Astrocyte (in vitro differentiated cells and primary cell): ENCODE results near the gene SLC26A9. TPM values are rescaled to one million over a fixed set of nuclear protein-coding genes. Genes with fewer than 3 reads are reported as not detected.

Experiments used
- DNase-seq: peaks from one replicate; pipeline ENCODE4 v3.0.0-alpha.2; 2010; ENCODE audit warnings: low read depth
- FAIRE-seq: peaks from 2 replicates; lab custom pipeline; 2011; peaks lifted over from hg19 to GRCh38; lab: Jason Lieb, UNC
- H2AFZ ChIP-seq: 2 replicates; pipeline ENCODE4 v1.6.0; 2012; ENCODE audit warnings: low read depth, low read length, inconsistent platforms
- H3K27ac ChIP-seq: 2 replicates; pipeline ENCODE4 v1.5.1; 2011; ENCODE audit warnings: low read depth, low read length, inconsistent platforms
- H3K27me3 ChIP-seq: 2 replicates; pipeline ENCODE4 v1.6.0; 2011; ENCODE audit warnings: low read length, inconsistent platforms; ENCODE audit not compliant: insufficient read depth
- H3K36me3 ChIP-seq: 2 replicates; pipeline ENCODE4 v1.5.1; 2011; ENCODE audit warnings: low read length, inconsistent platforms; ENCODE audit not compliant: insufficient read depth
- H3K4me1 ChIP-seq: 2 replicates; pipeline ENCODE4 v1.5.1; 2011; ENCODE audit warnings: low read length, inconsistent platforms; ENCODE audit not compliant: insufficient read depth
- H3K4me2 ChIP-seq: 2 replicates; pipeline ENCODE4 v1.6.0; 2012; ENCODE audit warnings: low read length, inconsistent platforms
- H3K4me3 ChIP-seq: 2 replicates; pipeline ENCODE4 v1.5.1; 2011; ENCODE audit warnings: low read depth, mild to moderate bottlenecking, low read length, inconsistent platforms; ENCODE audit not compliant: insufficient read depth
- H3K79me2 ChIP-seq: 2 replicates; pipeline ENCODE4 v1.6.0; 2012; ENCODE audit warnings: mild to moderate bottlenecking, low read length, inconsistent platforms; ENCODE audit not compliant: insufficient read depth
- H3K9ac ChIP-seq: 2 replicates; pipeline ENCODE4 v1.6.0; 2012; ENCODE audit warnings: mild to moderate bottlenecking, low read length, inconsistent platforms
- H3K9me3 ChIP-seq: 2 replicates; pipeline ENCODE4 v1.5.1; 2012; ENCODE audit warnings: low read depth, mild to moderate bottlenecking, low read length, inconsistent platforms; ENCODE audit not compliant: insufficient read depth
- H4K20me1 ChIP-seq: 2 replicates; pipeline ENCODE4 v1.6.0; 2012; ENCODE audit warnings: low read length, inconsistent platforms; ENCODE audit not compliant: insufficient read depth
- H3K27ac Mint-ChIP-seq: one replicate; pipeline ENCODE4 v1.8.0; 2021; ENCODE audit warnings: mild to moderate bottlenecking, mixed read lengths; ENCODE audit not compliant: unreplicated experiment
- H3K27me3 Mint-ChIP-seq: one replicate; pipeline ENCODE4 v1.8.0; 2021; ENCODE audit warnings: low read depth, mixed read lengths; ENCODE audit not compliant: unreplicated experiment
- H3K36me3 Mint-ChIP-seq: one replicate; pipeline ENCODE4 v1.8.0; 2021; ENCODE audit warnings: low read depth, mixed read lengths; ENCODE audit not compliant: unreplicated experiment
- H3K4me1 Mint-ChIP-seq: one replicate; pipeline ENCODE4 v1.8.0; 2021; ENCODE audit warnings: low read depth, mixed read lengths; ENCODE audit not compliant: unreplicated experiment
- H3K4me3 Mint-ChIP-seq: one replicate; pipeline ENCODE4 v1.8.0; 2021; ENCODE audit warnings: mild to moderate bottlenecking, moderate library complexity, mixed read lengths; ENCODE audit not compliant: unreplicated experiment
- H3K9me3 Mint-ChIP-seq: one replicate; pipeline ENCODE4 v1.8.0; 2021; ENCODE audit warnings: mild to moderate bottlenecking, mixed read lengths; ENCODE audit not compliant: unreplicated experiment
- EZH2 ChIP-seq: IDR thresholded peaks from 2 replicates; pipeline ENCODE4 v1.6.1; 2012; ENCODE audit warnings: mild to moderate bottlenecking, low read length, inconsistent platforms; ENCODE audit not compliant: insufficient read depth
- total RNA-seq: library from RNA; stranded (reverse); gene quantifications from 2 replicates; pipeline ENCODE4 v1.2.1, GENCODE V29; 2021
- TF ChIP-seq, protein P1 (sequence below): IDR thresholded peaks from 2 replicates; pipeline ENCODE4 v1.5.1; 2011; ENCODE audit warnings: low read depth, mild to moderate bottlenecking, inconsistent platforms, low read length, moderate library complexity; ENCODE audit not compliant: insufficient read depth

The SLC26A9 gene
- total RNA-seq, 1 donor from 2014 or later, result not detected

DNA sequence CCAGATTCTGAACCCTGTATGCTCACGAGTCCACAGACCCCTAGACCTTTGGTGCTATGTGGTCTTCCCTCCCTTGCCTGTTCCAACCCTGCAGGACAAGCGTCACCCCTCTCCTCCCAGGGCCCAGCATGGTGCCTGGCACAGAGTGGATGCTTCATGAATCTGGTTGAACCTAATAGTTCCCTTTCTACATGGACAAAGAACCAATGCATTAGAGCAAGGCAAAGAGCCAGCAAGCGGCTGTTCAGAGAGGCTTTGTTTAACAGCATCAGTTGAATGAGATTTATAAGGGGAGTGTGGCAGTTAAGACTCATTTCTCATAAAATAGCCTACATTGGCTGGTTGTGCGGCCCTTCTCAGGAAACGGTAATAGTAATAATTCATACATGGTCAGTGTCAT lies 14.9 kb downstream of the SLC26A9 start:
- DNase-seq (no peak), FAIRE-seq (no peak)
- Histone ChIP-seq H4K20me1 (no peaks in the 10 kb centered on the region), H3K27me3 (peaks cover 4% of the 10 kb centered on the region), H3K79me2 (no peaks in the 10 kb centered on the region), H3K36me3 (no peaks in the 10 kb centered on the region), H2AFZ (no peak overlapping the region), H3K9ac (no peak overlapping the region), H3K27ac (no peak overlapping the region), H3K4me3 (no peak overlapping the region), H3K4me1 (peaks cover 16% of the 10 kb centered on the region), H3K4me2 (no peak overlapping the region), H3K9me3 (no peaks in the 10 kb centered on the region)
- peaks cover 1% of the 10 kb centered on the region for H3K9me3 Mint-ChIP-seq
- H3K4me3 Mint-ChIP-seq, result no peak overlapping the region
- peaks cover 22% of the 10 kb centered on the region for H3K27me3 Mint-ChIP-seq
- H3K4me1 Mint-ChIP-seq, result peaks cover 3% of the 10 kb centered on the region
- H3K27ac Mint-ChIP-seq, result no peak overlapping the region
- no peak for TF ChIP-seq EZH2
- TF ChIP-seq, protein P1, sequence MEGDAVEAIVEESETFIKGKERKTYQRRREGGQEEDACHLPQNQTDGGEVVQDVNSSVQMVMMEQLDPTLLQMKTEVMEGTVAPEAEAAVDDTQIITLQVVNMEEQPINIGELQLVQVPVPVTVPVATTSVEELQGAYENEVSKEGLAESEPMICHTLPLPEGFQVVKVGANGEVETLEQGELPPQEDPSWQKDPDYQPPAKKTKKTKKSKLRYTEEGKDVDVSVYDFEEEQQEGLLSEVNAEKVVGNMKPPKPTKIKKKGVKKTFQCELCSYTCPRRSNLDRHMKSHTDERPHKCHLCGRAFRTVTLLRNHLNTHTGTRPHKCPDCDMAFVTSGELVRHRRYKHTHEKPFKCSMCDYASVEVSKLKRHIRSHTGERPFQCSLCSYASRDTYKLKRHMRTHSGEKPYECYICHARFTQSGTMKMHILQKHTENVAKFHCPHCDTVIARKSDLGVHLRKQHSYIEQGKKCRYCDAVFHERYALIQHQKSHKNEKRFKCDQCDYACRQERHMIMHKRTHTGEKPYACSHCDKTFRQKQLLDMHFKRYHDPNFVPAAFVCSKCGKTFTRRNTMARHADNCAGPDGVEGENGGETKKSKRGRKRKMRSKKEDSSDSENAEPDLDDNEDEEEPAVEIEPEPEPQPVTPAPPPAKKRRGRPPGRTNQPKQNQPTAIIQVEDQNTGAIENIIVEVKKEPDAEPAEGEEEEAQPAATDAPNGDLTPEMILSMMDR, result no peak
- peaks cover 1% of the 10 kb centered on the region for H3K36me3 Mint-ChIP-seq

DNA sequence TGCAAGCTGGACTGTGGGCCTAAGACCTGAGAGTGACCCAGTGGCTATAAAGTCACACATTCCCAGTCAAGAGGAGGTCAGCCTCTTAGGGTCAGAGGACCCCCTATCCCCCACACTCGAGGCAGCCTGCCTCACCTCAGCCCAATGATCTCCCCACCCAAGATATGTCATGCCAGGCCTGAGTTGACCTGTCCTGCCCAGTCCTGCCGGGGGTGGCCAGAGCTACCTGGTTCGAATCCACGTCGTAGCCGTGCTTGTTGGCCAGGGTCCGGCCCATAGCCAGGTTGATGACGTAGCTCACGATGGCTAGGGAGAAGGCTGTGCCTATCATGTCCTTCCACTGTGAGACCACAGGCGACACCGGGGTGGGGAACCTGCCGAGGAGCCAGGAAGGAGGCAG lies 15.6 kb downstream of the SLC26A9 start:
- no peak overlapping the region for H3K9ac ChIP-seq
- peaks cover 1% of the 10 kb centered on the region for H3K9me3 Mint-ChIP-seq
- no peaks in the 10 kb centered on the region for H4K20me1 ChIP-seq
- DNase-seq, result no peak
- H3K27me3 Mint-ChIP-seq, result peaks cover 22% of the 10 kb centered on the region
- H3K79me2 ChIP-seq, result no peaks in the 10 kb centered on the region
- no peak overlapping the region for H3K4me3 ChIP-seq
- no peaks in the 10 kb centered on the region for H3K9me3 ChIP-seq
- no peak overlapping the region for H3K27ac Mint-ChIP-seq
- peaks cover 4% of the 10 kb centered on the region for H3K27me3 ChIP-seq
- no peak for TF ChIP-seq EZH2
- TF ChIP-seq, protein P1, result no peak
- H3K36me3 ChIP-seq, result no peaks in the 10 kb centered on the region
- peaks cover 3% of the 10 kb centered on the region for H3K4me1 Mint-ChIP-seq
- H2AFZ ChIP-seq, result no peak overlapping the region
- H3K4me3 Mint-ChIP-seq, result no peak overlapping the region
- no peak for FAIRE-seq
- H3K27ac ChIP-seq, result no peak overlapping the region
- H3K36me3 Mint-ChIP-seq, result peaks cover 1% of the 10 kb centered on the region
- no peak overlapping the region for H3K4me2 ChIP-seq
- peaks cover 10% of the 10 kb centered on the region for H3K4me1 ChIP-seq

- peaks cover 10% of the 10 kb centered on the region for H3K4me1 ChIP-seq
- H3K36me3 Mint-ChIP-seq, result peaks cover 1% of the 10 kb centered on the region
- no peaks in the 10 kb centered on the region for H3K9me3 ChIP-seq
- no peaks in the 10 kb centered on the region for H3K79me2 ChIP-seq
- H3K9ac ChIP-seq, result no peak overlapping the region
- peaks cover 22% of the 10 kb centered on the region for H3K27me3 Mint-ChIP-seq
- no peak overlapping the region for H3K27ac ChIP-seq
- H3K27ac Mint-ChIP-seq, result no peak overlapping the region
- FAIRE-seq (no peak), DNase-seq (no peak)
- H3K4me2 ChIP-seq, result no peak overlapping the region
- H3K27me3 ChIP-seq, result peaks cover 4% of the 10 kb centered on the region
- H3K4me3 ChIP-seq, result no peak overlapping the region
- H2AFZ ChIP-seq, result no peak overlapping the region
- no peaks in the 10 kb centered on the region for H3K36me3 ChIP-seq
- peaks cover 3% of the 10 kb centered on the region for H3K4me1 Mint-ChIP-seq
- H4K20me1 ChIP-seq, result no peaks in the 10 kb centered on the region
- H3K9me3 Mint-ChIP-seq, result peaks cover 1% of the 10 kb centered on the region
- no peak overlapping the region for H3K4me3 Mint-ChIP-seq
- TF ChIP-seq EZH2, result no peak
Observed at GRCh38 chr1:205927247-205927646, 16.0 kb downstream of the SLC26A9 start.
